PC-3 (cell line): ENCODE results near the gene MB.

Source experiments
- EZH2 ChIP-seq: fragments of 300-600 bp; sonication (generic); IDR thresholded peaks from one replicate; pipeline ENCODE4 v1.6.1; 2017; ENCODE audit warnings: antibody characterized with exemption, mild to moderate bottlenecking, low read length; ENCODE audit not compliant: unreplicated experiment
- EZH2phosphoT487 ChIP-seq: fragments of 300-600 bp; sonication (generic); IDR thresholded peaks from 2 replicates; pipeline ENCODE4 v1.6.1; 2018; ENCODE audit warnings: mild to moderate bottlenecking, antibody characterized with exemption, low read length, borderline replicate concordance
- TF ChIP-seq, protein P1 (sequence below): fragments of 300-600 bp; sonication (generic); conservative IDR thresholded peaks from 2 replicates; pipeline ENCODE4 v1.5.1; 2017; ENCODE audit warnings: antibody characterized with exemption, low read depth, mild to moderate bottlenecking, low read length

- TF ChIP-seq, protein P1, sequence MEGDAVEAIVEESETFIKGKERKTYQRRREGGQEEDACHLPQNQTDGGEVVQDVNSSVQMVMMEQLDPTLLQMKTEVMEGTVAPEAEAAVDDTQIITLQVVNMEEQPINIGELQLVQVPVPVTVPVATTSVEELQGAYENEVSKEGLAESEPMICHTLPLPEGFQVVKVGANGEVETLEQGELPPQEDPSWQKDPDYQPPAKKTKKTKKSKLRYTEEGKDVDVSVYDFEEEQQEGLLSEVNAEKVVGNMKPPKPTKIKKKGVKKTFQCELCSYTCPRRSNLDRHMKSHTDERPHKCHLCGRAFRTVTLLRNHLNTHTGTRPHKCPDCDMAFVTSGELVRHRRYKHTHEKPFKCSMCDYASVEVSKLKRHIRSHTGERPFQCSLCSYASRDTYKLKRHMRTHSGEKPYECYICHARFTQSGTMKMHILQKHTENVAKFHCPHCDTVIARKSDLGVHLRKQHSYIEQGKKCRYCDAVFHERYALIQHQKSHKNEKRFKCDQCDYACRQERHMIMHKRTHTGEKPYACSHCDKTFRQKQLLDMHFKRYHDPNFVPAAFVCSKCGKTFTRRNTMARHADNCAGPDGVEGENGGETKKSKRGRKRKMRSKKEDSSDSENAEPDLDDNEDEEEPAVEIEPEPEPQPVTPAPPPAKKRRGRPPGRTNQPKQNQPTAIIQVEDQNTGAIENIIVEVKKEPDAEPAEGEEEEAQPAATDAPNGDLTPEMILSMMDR, result no peak
- TF ChIP-seq EZH2 (no peak), EZH2phosphoT487 (no peak)
These were observed 11.6 kb upstream of the MB start for GRCh38 chr22:35628732-35629131.
